Activated CD4-positive, alpha-beta T cell treated with anti-CD3 and anti-CD28 coated beads, Interleukin-2, amount 50 U/mL, for 16 hours (primary cell): ENCODE measurements around the gene TOX3.

Experiments used
- DNase-seq: peaks from one replicate; pipeline ENCODE4 v3.0.0-alpha.2; 2020

Gene TOX3

DNA sequence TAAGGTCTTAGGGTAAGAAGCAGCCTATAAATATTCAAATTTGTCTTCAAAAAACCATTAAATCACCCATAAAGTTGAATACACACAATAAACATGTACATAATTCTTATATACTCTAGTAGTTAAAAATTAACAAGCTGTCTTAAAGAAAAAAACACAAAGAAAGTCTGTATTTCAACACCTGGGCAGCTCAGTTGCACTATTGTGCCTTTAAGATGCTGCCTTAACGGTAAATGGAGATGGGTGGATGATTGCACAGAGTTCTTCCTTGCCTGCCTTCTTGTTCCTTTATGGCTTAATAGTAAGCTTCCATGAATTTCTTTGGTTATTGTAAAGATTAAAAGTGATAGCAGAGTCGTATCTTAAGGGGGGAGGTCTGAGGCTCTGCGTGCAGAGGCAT, 105.1 kb downstream of the TOX3 start:
- no peak for DNase-seq

DNA sequence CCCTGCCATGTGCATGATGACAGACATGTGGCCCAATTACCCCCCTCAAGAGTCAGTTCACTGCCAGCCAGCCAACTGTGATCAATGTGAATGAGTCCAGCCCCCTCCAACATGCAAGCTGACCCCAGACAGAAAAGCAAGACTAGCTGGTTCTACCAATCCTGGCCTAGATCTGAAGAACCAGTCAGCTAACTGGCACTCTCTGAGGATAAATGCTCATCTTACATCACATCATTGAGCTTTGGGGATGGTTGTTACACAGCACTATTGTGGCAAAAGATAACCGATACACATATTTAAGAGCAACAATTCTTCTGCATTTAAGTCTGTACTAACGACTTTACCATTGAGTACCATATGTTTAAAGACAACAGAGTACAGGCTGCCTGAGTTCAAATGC, 106.7 kb downstream of the TOX3 start:
- DNase-seq, result no peak

GRCh38 chr16:52439750-52440149, 107.2 kb downstream of the TOX3 start:
- no peak for DNase-seq

GRCh38 chr16:52439171-52439701, 107.7 kb downstream of the TOX3 start:
- DNase-seq, result no peak

DNA sequence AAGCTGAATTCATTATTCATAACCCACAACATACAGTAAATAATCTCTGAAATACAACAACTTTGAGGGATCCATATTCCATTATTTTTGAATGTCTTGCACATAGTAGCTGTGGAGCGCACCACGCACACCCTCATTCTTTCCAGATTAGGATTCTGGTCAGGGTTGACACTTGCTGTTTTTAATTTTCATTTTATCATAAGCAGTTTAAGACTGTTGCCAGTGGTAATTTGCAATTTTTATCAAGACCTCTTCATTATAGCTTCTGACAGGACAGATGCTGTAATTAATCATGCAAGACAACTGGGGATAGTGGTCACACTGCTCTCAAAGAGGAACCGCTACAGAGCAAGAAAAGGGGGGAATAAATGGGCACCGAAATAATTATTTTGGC, 109.7 kb downstream of the TOX3 start:
- DNase-seq, result no peak

GRCh38 chr16:52436339-52437276, 110.3 kb downstream of the TOX3 start:
- no peak for DNase-seq

DNA sequence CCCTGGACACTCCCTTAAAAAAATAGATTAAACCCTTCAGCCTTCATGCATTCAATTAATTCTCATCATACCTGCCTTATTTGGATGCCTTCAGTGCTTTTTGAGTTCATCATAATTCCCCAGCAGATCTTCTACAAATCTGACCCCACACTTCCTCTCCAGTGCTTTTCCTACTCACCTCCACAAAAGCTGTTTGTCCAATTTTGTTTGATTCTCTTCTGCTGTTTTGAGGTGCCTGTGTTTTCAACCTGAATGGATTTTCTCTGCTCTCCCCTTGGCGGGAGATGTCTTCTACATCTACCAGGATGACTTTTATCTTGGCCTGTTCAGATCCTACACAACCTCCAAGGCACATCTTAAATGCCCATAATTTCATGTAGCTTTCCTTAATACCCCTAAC, 112.7 kb downstream of the TOX3 start:
- no peak for DNase-seq

DNA sequence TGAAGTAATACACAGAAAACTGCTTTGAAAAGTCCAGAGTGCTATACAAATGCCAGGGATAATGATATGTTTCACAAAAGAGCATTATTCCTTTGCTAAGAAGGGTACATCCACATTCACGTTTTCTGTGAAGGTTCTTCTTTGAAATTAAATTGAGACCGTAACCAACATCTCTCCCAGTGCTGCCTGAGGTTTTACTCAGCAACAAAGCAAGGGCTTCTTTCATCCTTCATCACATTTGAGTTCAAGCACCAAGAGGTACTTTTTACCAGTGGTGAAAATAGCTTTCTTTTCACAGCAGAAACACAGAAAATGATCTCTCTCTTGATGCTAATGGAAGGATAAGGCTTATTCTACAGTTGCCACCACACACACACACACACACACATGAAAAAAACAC, 113.3 kb downstream of the TOX3 start:
- no peak for DNase-seq

DNA sequence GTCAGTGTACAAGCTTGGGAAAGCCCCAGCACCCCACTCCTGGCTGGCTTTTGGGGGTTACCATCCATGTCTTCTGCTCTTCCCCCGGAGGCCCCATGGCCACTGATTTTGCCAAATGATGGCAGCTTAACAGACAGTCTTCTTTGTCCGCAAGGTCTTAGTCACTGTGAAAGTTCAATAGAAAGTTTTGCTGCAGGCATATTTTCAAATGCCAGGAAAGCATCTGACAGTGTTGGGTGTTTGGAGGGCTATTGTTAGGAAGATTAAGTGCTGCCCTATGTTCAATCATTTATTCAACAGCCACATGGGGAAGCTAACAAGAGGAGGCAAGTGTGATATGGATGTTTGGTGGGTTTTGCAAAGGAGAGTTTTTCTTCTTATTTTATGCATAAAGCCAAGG, 122.4 kb downstream of the TOX3 start:
- no peak for DNase-seq

GRCh38 chr16:52422307-52422706, 124.6 kb downstream of the TOX3 start:
- DNase-seq, result no peak

GRCh38 chr16:52418201-52418600, 128.7 kb downstream of the TOX3 start:
- DNase-seq, result no peak

DNA sequence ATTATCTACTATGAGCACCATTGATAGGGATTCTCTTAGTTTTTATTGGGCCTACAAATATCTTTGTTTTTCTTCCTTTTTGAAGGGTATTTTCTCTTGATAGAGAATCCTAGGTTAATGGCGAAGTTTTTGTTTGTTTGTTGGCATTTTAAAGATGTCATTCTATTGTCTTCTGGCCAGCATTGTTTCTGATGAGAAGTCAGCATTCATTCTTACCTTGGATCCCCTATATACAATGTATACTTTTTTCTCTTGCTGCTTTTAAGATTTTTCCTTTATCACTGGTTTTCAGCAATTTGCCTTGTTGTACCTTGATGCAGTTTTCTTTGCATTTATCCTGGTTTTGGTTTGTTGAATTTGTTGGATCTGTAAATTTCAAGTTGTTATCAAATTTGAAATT, 130.1 kb downstream of the TOX3 start:
- no peak for DNase-seq

DNA sequence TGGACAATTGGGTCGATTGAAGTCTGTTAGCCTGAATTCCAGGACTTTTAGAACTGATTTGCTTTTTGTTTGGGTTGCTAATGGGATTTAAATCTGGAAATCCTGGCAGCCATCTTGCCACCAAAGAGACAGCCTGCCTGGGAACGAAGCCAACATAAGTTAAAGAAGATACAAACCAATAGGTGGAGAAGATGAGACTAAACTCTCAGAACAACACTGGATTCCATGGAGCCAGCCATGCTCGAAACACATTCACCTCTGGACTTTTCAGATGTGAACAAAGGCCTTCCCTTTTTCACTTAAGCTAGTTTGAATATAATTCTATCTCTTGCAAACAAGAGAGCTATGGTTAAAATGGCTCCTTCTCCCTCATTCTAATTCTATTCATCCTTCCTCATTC, 135.9 kb downstream of the TOX3 start:
- no peak for DNase-seq

- no peak for DNase-seq
These were observed 138.6 kb downstream of the TOX3 start for GRCh38 chr16:52408191-52408845.

DNA sequence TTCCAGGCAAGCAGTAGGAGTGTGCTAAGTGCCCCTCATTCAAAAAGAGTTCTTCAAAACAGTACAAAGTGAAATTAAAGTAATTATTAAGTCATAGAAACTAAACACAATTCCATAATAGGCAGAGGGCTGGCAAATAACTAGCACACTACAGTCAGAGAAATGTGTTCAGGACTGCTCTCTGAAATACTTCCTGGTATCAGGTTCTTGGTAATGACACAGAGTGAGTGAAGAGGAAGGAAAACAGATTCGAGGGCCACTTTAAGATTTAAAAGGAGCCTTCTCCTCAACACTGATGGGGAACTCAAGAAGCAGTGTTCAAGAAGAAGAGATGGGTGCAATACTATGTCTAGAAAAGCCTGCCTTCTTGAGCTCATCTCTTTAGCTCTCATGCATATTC, 139.2 kb downstream of the TOX3 start:
- no peak for DNase-seq

DNA sequence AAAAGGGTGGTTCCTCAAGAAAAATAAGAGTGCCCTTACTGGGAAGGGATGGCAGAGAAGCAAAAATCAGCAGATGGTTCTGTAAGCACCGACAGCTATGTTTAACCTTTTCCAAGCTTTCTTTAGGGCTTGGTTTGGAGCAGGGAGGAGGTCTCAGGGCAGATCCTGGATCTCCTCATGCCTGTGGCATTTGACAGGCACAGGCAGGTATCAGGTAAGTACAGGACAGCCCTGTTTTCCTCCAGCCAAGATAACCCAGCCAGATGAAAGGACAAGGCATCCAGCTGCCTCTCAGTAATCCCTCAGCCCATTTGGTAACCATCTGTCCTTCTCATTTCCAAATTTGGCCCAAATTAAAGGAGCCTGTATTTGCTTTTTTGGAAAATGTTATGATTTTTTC, 141.5 kb downstream of the TOX3 start:
- DNase-seq, result no peak

DNA sequence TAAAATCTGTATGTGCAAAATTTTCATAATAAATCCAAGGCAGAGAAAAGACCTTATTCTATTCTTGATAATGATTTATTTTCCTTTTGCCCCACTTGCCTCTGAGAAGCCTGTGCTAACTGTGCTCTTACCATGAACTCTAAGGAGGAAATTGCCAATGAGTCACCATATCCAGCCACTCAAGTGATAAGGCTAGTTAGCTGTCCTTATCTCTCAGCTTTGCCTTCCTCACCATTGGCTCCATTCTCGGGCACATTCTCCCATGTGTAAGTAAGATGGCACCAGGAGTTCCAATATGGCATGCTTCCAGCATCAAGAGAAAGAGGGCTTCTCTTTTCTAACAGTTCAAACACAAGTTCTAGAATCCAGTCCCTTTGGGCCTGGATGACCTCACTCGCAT, 142.4 kb downstream of the TOX3 start:
- no peak for DNase-seq

- DNase-seq, result no peak
These were observed 147.8 kb downstream of the TOX3 start for GRCh38 chr16:52399116-52399515.

- no peak for DNase-seq
These were observed 148.4 kb downstream of the TOX3 start for GRCh38 chr16:52398491-52398960.

DNA sequence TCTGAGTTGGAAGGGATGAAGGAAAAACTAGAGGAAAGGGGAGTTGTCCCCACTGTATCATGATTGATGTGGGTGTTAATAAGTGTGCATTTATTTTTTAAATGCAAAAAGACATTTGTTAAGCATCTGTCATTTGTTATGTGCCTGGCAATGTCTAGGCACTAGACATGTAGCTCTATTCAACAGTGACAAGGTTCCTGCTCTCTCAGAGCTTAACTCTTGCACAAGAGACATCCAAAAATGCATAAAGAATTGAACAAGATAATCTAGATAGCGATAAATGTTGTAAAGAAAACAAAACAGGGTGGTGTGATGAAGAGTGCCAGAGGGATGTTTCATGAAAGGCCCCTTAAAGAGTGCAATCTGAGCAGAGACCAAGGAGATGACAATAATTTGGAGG, 148.9 kb downstream of the TOX3 start:
- DNase-seq, result no peak

DNA sequence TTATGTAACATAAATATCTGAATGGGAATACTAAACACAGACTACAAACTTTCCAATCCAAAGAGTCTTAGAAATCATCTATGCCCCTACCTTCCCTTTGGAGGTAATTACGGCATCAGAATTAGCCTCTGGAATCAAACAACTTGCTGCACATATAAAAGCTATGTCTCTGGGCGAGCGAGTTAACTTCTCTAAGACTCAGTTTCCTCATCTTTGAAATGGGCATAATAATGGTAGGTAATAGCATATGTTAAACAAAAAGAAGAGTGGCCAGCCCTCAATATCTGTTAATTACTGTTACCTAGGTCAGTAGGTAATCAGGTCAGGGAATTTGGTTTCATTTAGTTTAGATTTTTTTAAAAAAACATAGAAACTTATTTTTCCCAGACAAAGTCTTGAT, 153.5 kb downstream of the TOX3 start:
- no peak for DNase-seq

- DNase-seq, result no peak
These were observed 157.9 kb downstream of the TOX3 start for GRCh38 chr16:52389045-52389444.
